ENCODE results near the gene CLEC19A. TPM values are rescaled to one million over a fixed set of nuclear protein-coding genes. Genes with fewer than 3 reads are reported as not detected.

Gene CLEC19A
- total RNA-seq, 1 experiment from 2014 or later, result not detected

GRCh38 chr16:19274165-19274797 lies 11.2 kb upstream of the CLEC19A start:
- H3K9me2 ChIP-seq (replicated peaks; ENCODE audit: insufficient read depth, low read length), result no peaks in the 10 kb centered on the region

GRCh38 chr16:19278403-19278802 lies 7.1 kb upstream of the CLEC19A start:
- no peaks in the 10 kb centered on the region for H3K9me3 ChIP-seq (ENCODE audit: low read length)

More at GRCh38 chr16:19274165-19274797, 11.2 kb upstream of the CLEC19A start:
- no peak overlapping the region for H3K4me2 ChIP-seq (ENCODE audit: low read depth, low read length, poor library complexity, severe bottlenecking)
- no peaks in the 10 kb centered on the region for H3K36me3 ChIP-seq (ENCODE audit: insufficient read depth, low read length)
- H2AFZ ChIP-seq (ENCODE audit: low read length), result no peak overlapping the region
- H3K9ac ChIP-seq (ENCODE audit: low read length), result no peak overlapping the region
- no peaks in the 10 kb centered on the region for H3K27me3 ChIP-seq (ENCODE audit: low read length)
- peaks cover 2% of the 10 kb centered on the region; the same call in 1 of the 2 replicates for H3K9me3 ChIP-seq (ENCODE audit: low read length)
- no peaks in the 10 kb centered on the region for H4K20me1 ChIP-seq (ENCODE audit: insufficient read depth, low read depth, low read length)
- H3K4me1 ChIP-seq (ENCODE audit: low read length), result no peaks in the 10 kb centered on the region
- H3K79me2 ChIP-seq (ENCODE audit: low read length), result no peaks in the 10 kb centered on the region
- no peak overlapping the region for H3K27ac ChIP-seq (ENCODE audit: low read length)
- no peak overlapping the region for H3K4me3 ChIP-seq (ENCODE audit: low read length)
- DNase-seq, result no peak

GRCh38 chr16:19281246-19281645 lies 4.3 kb upstream of the CLEC19A start:
- no peaks in the 10 kb centered on the region for H3K27me3 ChIP-seq (ENCODE audit: low read length)
- no peaks in the 10 kb centered on the region for H3K9me3 ChIP-seq (ENCODE audit: low read length)
- no peaks in the 10 kb centered on the region for H4K20me1 ChIP-seq (ENCODE audit: insufficient read depth, low read depth, low read length)
- no peaks in the 10 kb centered on the region for H3K4me1 ChIP-seq (ENCODE audit: low read length)
- H3K36me3 ChIP-seq (ENCODE audit: insufficient read depth, low read length), result no peaks in the 10 kb centered on the region
- H3K4me2 ChIP-seq (ENCODE audit: low read depth, low read length, poor library complexity, severe bottlenecking), result no peak overlapping the region
- H3K27ac ChIP-seq (ENCODE audit: low read length), result no peak overlapping the region
- no peak overlapping the region for H3K4me3 ChIP-seq (ENCODE audit: low read length)
- no peaks in the 10 kb centered on the region for H3K9me2 ChIP-seq (replicated peaks; ENCODE audit: insufficient read depth, low read length)
- no peak overlapping the region for H3K9ac ChIP-seq (ENCODE audit: low read length)
- H2AFZ ChIP-seq (ENCODE audit: low read length), result no peak overlapping the region
- no peak for DNase-seq
- H3K79me2 ChIP-seq (ENCODE audit: low read length), result no peaks in the 10 kb centered on the region

More at GRCh38 chr16:19278403-19278802, 7.1 kb upstream of the CLEC19A start:
- Histone ChIP-seq H4K20me1 (ENCODE audit: insufficient read depth, low read depth, low read length) (no peaks in the 10 kb centered on the region), H3K36me3 (ENCODE audit: insufficient read depth, low read length) (no peaks in the 10 kb centered on the region), H3K79me2 (ENCODE audit: low read length) (no peaks in the 10 kb centered on the region), H3K4me2 (ENCODE audit: low read depth, low read length, poor library complexity, severe bottlenecking) (no peak overlapping the region), H2AFZ (ENCODE audit: low read length) (no peak overlapping the region), H3K9ac (ENCODE audit: low read length) (no peak overlapping the region), H3K27ac (ENCODE audit: low read length) (no peak overlapping the region), H3K4me3 (ENCODE audit: low read length) (no peak overlapping the region), H3K9me2 (replicated peaks; ENCODE audit: insufficient read depth, low read length) (no peaks in the 10 kb centered on the region), H3K27me3 (ENCODE audit: low read length) (no peaks in the 10 kb centered on the region), H3K4me1 (ENCODE audit: low read length) (no peaks in the 10 kb centered on the region)
- no peak for DNase-seq

GRCh38 chr16:19282101-19282500 lies 3.4 kb upstream of the CLEC19A start:
- H3K9me3 ChIP-seq (ENCODE audit: low read length), result no peaks in the 10 kb centered on the region
- H3K9ac ChIP-seq (ENCODE audit: low read length), result no peak overlapping the region
- no peak overlapping the region for H2AFZ ChIP-seq (ENCODE audit: low read length)
- no peaks in the 10 kb centered on the region for H3K27me3 ChIP-seq (ENCODE audit: low read length)
- H3K4me1 ChIP-seq (ENCODE audit: low read length), result no peaks in the 10 kb centered on the region
- H3K4me2 ChIP-seq (ENCODE audit: low read depth, low read length, poor library complexity, severe bottlenecking), result no peak overlapping the region
- DNase-seq, result no peak
- no peaks in the 10 kb centered on the region for H3K9me2 ChIP-seq (replicated peaks; ENCODE audit: insufficient read depth, low read length)
- no peak overlapping the region for H3K4me3 ChIP-seq (ENCODE audit: low read length)
- no peaks in the 10 kb centered on the region for H3K79me2 ChIP-seq (ENCODE audit: low read length)
- no peaks in the 10 kb centered on the region for H4K20me1 ChIP-seq (ENCODE audit: insufficient read depth, low read depth, low read length)
- no peak overlapping the region for H3K27ac ChIP-seq (ENCODE audit: low read length)
- H3K36me3 ChIP-seq (ENCODE audit: insufficient read depth, low read length), result no peaks in the 10 kb centered on the region

GRCh38 chr16:19283637-19284036 lies 1.9 kb upstream of the CLEC19A start:
- no peak overlapping the region for H3K4me3 ChIP-seq (ENCODE audit: low read length)
- H3K36me3 ChIP-seq (ENCODE audit: insufficient read depth, low read length), result no peaks in the 10 kb centered on the region
- no peak overlapping the region for H3K27ac ChIP-seq (ENCODE audit: low read length)
- no peak for DNase-seq
- no peaks in the 10 kb centered on the region for H4K20me1 ChIP-seq (ENCODE audit: insufficient read depth, low read depth, low read length)
- no peak overlapping the region for H2AFZ ChIP-seq (ENCODE audit: low read length)
- no peak overlapping the region for H3K9ac ChIP-seq (ENCODE audit: low read length)
- H3K4me1 ChIP-seq (ENCODE audit: low read length), result no peaks in the 10 kb centered on the region
- no peaks in the 10 kb centered on the region for H3K9me3 ChIP-seq (ENCODE audit: low read length)
- no peaks in the 10 kb centered on the region for H3K27me3 ChIP-seq (ENCODE audit: low read length)
- no peaks in the 10 kb centered on the region for H3K79me2 ChIP-seq (ENCODE audit: low read length)
- no peak overlapping the region for H3K4me2 ChIP-seq (ENCODE audit: low read depth, low read length, poor library complexity, severe bottlenecking)
- no peaks in the 10 kb centered on the region for H3K9me2 ChIP-seq (replicated peaks; ENCODE audit: insufficient read depth, low read length)

- Histone ChIP-seq H3K4me2 (ENCODE audit: low read depth, low read length, poor library complexity, severe bottlenecking) (no peak overlapping the region), H3K9me2 (replicated peaks; ENCODE audit: insufficient read depth, low read length) (no peaks in the 10 kb centered on the region), H3K27ac (ENCODE audit: low read length) (no peak overlapping the region), H3K36me3 (ENCODE audit: insufficient read depth, low read length) (no peaks in the 10 kb centered on the region), H3K27me3 (ENCODE audit: low read length) (no peaks in the 10 kb centered on the region), H2AFZ (ENCODE audit: low read length) (no peak overlapping the region), H3K9me3 (ENCODE audit: low read length) (no peaks in the 10 kb centered on the region), H3K4me1 (ENCODE audit: low read length) (no peaks in the 10 kb centered on the region), H3K4me3 (ENCODE audit: low read length) (no peak overlapping the region), H4K20me1 (ENCODE audit: insufficient read depth, low read depth, low read length) (no peaks in the 10 kb centered on the region), H3K79me2 (ENCODE audit: low read length) (no peaks in the 10 kb centered on the region), H3K9ac (ENCODE audit: low read length) (no peak overlapping the region)
- DNase-seq, result no peak
These were observed 1.3 kb upstream of the CLEC19A start for GRCh38 chr16:19284207-19284606.

- Histone ChIP-seq H3K79me2 (ENCODE audit: low read length) (no peaks in the 10 kb centered on the region), H4K20me1 (ENCODE audit: insufficient read depth, low read depth, low read length) (no peaks in the 10 kb centered on the region), H3K36me3 (ENCODE audit: insufficient read depth, low read length) (no peaks in the 10 kb centered on the region), H3K9me2 (replicated peaks; ENCODE audit: insufficient read depth, low read length) (no peaks in the 10 kb centered on the region), H3K4me3 (ENCODE audit: low read length) (no peak overlapping the region), H3K4me2 (ENCODE audit: low read depth, low read length, poor library complexity, severe bottlenecking) (no peak overlapping the region), H3K9me3 (ENCODE audit: low read length) (no peaks in the 10 kb centered on the region), H3K27me3 (ENCODE audit: low read length) (no peaks in the 10 kb centered on the region), H3K4me1 (ENCODE audit: low read length) (no peaks in the 10 kb centered on the region), H3K9ac (ENCODE audit: low read length) (no peak overlapping the region), H3K27ac (ENCODE audit: low read length) (no peak overlapping the region), H2AFZ (ENCODE audit: low read length) (no peak overlapping the region)
- DNase-seq, result no peak
These were observed 1.3 kb downstream of the CLEC19A start for GRCh38 chr16:19286827-19287226.

GRCh38 chr16:19287241-19287640 lies 1.7 kb downstream of the CLEC19A start:
- Histone ChIP-seq H3K9me3 (ENCODE audit: low read length) (no peaks in the 10 kb centered on the region), H3K27me3 (ENCODE audit: low read length) (no peaks in the 10 kb centered on the region), H3K79me2 (ENCODE audit: low read length) (no peaks in the 10 kb centered on the region), H3K36me3 (ENCODE audit: insufficient read depth, low read length) (no peaks in the 10 kb centered on the region), H3K4me1 (ENCODE audit: low read length) (no peaks in the 10 kb centered on the region), H3K4me3 (ENCODE audit: low read length) (no peak overlapping the region), H3K4me2 (ENCODE audit: low read depth, low read length, poor library complexity, severe bottlenecking) (no peak overlapping the region), H3K9me2 (replicated peaks; ENCODE audit: insufficient read depth, low read length) (no peaks in the 10 kb centered on the region), H2AFZ (ENCODE audit: low read length) (no peak overlapping the region), H3K27ac (ENCODE audit: low read length) (no peak overlapping the region), H4K20me1 (ENCODE audit: insufficient read depth, low read depth, low read length) (no peaks in the 10 kb centered on the region), H3K9ac (ENCODE audit: low read length) (no peak overlapping the region)
- DNase-seq, result no peak
